Fibroblast of the conjunctiva (primary cell): ENCODE data around the gene ORC3.
"Not testable (repeated sequence)": the region's sequence is repeated elsewhere in the genome, so short reads cannot be mapped to it uniquely, and the experiment has no call there.

Experiments
- DNase-seq: peaks from one replicate; pipeline ENCODE4 v3.0.0-alpha.2; 2010; ENCODE audit warnings: low read depth

Gene ORC3

GRCh38 chr6:87600576-87600975 is 10.6 kb downstream of the ORC3 start:
- DNase-seq = no peak

GRCh38 chr6:87606199-87606598 is 16.3 kb downstream of the ORC3 start:
- no peak for DNase-seq

- DNase-seq = no peak
Measured at GRCh38 chr6:87608802-87609201, 18.9 kb downstream of the ORC3 start.

- DNase-seq = not testable (repeated sequence)
Measured at GRCh38 chr6:87613018-87613417, 23.1 kb downstream of the ORC3 start.

GRCh38 chr6:87617405-87617804 is 27.5 kb downstream of the ORC3 start:
- DNase-seq = no peak

- DNase-seq = no peak
Measured at GRCh38 chr6:87618531-87618930, 28.6 kb downstream of the ORC3 start.

- no peak for DNase-seq
Measured at GRCh38 chr6:87623248-87623647, 33.3 kb downstream of the ORC3 start.

- DNase-seq = no peak
Measured at GRCh38 chr6:87628424-87628823, 38.5 kb downstream of the ORC3 start.

- DNase-seq = no peak
Measured at GRCh38 chr6:87628881-87629280, 38.9 kb downstream of the ORC3 start.

GRCh38 chr6:87630746-87631145 is 40.8 kb downstream of the ORC3 start:
- DNase-seq = no peak

- DNase-seq = no peak
Measured at GRCh38 chr6:87633851-87634250, 43.9 kb downstream of the ORC3 start.

GRCh38 chr6:87636315-87636714 is 46.4 kb downstream of the ORC3 start:
- no peak for DNase-seq

GRCh38 chr6:87637106-87637505 is 47.2 kb downstream of the ORC3 start:
- DNase-seq = no peak

- DNase-seq = no peak
Measured at GRCh38 chr6:87639373-87639772, 49.4 kb downstream of the ORC3 start.

- DNase-seq = no peak
Measured at GRCh38 chr6:87641065-87641692, 51.2 kb downstream of the ORC3 start.

- DNase-seq = no peak
Measured at GRCh38 chr6:87645080-87645479, 55.1 kb downstream of the ORC3 start.

- DNase-seq = no peak
Measured at GRCh38 chr6:87653074-87653962, 63.4 kb downstream of the ORC3 start.

GRCh38 chr6:87654122-87654521 is 64.2 kb downstream of the ORC3 start:
- DNase-seq = no peak

GRCh38 chr6:87654875-87655454 is 65.0 kb downstream of the ORC3 start:
- DNase-seq = no peak

- DNase-seq = no peak
Measured at GRCh38 chr6:87655824-87656223, 65.9 kb downstream of the ORC3 start.

GRCh38 chr6:87656857-87657256 is 66.9 kb downstream of the ORC3 start:
- no peak for DNase-seq

- DNase-seq = no peak
Measured at GRCh38 chr6:87658516-87658915, 68.6 kb downstream of the ORC3 start.

- peak; percentile 49 for DNase-seq
Measured at GRCh38 chr6:87660226-87660911, 70.4 kb downstream of the ORC3 start.
